HG03571 (cell line): Measurements from ENCODE around the gene INSC.

Experiments
- ATAC-seq: cut with Tn5 transposase; IDR thresholded peaks from one replicate; pipeline ENCODE4 v1.9.1; 2021; ENCODE audit not compliant: unreplicated experiment

INSC gene

DNA sequence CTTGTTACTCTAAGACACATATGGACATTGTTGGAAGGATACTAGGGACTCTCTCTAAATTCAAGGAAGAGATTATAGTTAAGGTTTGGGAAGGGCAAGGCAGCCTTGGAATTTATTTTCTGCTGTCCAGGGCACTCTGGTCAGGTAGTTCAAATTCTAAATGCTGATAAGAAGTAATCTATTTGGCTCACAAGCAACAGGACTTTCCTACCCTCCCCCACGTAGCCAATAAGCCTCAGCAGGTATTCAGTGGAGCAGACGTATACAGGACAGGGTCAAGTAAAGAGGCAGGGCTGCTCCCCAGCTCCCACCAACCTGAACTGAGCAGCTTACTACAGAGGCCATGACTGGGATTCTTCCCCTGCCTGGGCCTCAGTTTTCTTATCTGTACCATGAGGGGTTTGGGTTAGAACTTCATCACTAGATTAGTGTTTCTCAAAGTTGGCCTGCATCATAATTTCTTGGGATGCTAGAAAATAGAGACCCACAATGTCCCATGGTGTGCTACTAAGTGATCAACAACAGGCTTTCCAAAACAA is 6.1 kb upstream of the INSC start:
- no peak for ATAC-seq

DNA sequence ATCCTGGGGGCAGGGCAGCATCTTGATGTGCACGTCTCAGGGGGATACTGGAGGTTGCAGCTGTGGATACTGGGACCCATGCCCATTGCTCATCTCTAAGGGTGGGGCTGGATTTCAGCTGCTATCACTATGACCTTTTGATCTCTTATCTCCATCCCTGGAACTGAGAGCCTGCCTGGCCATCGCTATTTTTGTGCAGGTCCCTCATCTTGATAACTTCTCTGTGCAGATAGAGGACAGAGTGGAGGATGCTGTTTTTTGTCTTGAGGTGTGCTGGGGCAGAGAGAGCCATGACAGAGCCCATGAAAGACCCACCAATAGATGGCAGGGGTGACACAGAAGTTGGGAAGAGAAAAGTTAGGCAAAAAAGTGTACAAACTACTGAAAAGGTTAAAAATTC is 5.1 kb upstream of the INSC start:
- ATAC-seq: no peak

DNA sequence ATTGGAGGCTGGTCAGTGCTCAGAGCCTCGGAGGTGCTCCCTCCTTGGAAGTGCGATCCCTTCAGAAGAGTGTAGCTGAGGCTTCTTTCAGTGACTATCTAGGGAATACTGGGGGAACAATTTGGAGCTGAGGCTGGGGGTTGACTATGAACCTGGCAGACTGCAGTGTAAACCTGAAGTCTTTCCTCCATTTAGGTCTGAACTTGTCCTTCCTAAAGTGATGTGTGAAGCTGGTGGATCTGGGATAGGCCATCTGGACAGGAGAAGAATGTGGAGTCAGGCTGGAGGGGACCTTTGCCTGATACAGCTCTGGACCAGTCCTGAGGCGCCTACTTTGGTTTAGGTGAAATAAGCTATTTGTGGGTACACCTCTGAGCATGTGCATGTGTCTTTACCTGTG is 3.5 kb upstream of the INSC start:
- no peak for ATAC-seq

DNA sequence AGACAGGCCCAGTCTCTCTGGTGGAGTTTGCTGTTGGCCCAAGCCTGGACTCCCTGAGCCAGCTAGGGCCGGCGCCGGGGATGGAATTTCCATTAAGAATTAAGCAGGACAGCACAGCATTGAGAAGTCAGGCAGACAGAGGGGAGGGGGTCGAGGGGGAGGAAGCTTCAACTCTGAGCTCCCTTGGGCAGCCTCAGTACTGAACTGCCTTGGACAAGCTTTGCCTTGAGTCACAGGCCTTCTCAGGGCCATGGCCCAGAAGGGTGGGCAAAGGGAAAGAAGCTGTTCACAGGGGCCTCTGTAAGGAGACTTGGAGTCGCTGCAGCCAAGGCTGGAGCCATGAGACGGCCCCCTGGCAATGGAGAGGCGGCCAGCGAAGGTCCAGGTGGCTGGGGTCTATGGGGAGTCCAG is 2.6 kb upstream of the INSC start:
- no peak for ATAC-seq

DNA sequence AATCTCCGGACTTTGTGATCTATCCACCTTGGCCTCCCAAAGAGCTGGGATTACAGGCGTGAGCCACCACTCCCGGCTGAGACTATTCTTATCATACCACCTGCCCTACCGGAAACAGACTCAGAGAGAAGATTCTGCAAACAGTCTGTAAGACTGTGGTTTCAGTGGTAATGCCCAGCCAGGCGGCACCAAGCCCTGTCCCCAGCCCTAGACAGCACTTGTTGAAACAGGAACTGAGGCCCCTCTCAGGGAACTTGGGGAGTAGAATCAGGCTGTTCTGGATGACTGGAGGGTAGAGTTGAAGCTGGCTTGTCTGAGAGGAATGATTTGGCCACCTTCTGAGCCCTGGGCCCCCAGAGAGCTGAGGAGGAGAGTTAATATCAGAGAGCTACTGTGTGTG is 1.3 kb upstream of the INSC start:
- peak; percentile 96 for ATAC-seq

DNA sequence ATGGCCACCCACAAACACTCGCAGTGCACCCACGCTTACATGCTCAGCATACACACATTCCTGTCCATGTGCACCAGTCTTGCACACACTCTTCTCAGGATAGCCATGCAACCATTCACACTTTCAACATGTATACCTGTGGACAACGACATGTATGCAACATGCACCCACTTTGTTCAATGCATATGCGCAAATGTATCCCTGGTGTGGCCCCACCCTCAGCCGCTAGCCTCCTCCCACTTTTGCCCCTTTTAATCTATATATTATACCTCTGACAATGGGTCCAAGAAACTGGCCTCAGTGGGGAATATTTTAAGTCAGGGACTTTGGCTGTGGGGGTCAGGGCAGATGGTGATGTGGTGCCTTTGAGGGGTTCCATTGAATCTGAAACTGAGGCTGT is 963 bp downstream of the INSC start:
- no peak for ATAC-seq

DNA sequence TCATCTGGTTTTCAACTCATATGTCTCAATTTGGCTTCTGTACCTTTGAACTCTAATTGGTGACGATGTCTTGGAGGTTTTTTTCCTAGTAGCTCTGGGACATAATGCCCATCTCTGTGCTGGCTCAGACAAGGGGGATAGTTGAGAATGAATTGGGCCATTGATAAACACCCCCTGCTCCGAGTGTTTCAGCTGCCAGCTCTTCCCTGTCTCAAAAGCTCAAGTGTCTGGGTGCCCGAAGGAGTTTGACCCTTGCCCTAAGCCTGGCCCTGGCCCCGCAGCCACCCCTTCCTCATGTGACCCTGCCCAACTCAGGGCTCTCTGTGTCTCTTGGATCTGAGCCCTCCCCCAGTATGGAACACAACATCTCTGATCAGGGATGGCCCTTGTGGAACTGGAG is 3.0 kb downstream of the INSC start:
- ATAC-seq: no peak

DNA sequence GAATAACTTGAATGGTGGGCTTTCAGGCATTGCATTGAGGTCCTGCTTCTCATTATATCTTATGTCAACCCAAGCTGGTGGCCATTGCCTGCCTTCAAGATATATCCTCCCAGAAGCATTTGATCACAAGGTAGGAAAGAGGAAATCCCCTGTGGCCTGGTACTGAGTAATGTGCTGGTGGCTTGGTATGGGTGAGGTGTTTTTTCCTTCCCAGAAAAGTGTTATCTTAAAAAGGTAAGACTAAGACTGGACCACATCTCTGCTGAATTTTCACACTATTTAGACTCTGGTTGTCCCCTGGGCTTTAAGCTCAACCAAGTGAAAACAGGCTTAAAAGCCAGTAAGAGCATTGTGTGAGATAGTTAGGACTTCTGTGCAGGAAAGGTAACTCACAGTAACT is 3.7 kb downstream of the INSC start:
- no peak for ATAC-seq

DNA sequence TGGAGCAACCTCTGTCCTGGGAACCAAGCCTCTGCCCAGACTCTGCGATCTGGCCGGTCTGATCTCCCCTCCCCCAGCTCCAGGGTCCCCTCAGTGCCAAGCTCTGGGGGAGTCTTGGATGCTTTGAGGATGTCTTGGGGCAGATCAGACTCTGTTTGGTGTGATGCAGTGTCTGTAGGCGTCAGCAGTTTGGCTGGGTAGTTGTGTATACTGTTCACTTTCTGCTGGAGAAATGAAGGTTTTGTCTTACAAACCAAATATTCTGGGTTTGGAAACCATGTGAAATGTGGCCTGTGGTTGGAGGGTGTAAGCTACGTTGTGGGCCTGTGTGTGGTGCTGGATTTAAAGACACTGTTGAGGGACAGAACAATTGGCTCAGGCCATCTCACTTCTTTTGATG is 4.6 kb downstream of the INSC start:
- ATAC-seq: no peak

DNA sequence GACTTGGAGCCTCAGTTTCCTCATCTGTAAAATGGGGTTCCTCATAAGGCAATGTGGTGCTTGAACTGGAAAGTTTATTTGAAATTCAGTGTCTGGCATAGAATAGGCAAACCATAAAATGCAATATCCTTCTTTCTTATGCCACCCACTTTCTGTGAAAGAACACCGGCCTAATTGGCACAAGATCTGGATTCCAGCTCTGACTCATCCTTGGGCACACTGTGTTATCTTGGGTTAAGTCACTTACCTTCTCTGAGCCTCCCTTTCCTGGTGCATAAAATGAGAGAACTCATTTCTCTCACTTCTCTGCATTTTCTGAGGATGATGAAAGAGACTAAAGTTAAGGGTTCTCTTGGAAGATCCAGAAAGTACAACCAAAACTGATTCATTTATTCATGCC is 5.1 kb downstream of the INSC start:
- ATAC-seq: no peak

DNA sequence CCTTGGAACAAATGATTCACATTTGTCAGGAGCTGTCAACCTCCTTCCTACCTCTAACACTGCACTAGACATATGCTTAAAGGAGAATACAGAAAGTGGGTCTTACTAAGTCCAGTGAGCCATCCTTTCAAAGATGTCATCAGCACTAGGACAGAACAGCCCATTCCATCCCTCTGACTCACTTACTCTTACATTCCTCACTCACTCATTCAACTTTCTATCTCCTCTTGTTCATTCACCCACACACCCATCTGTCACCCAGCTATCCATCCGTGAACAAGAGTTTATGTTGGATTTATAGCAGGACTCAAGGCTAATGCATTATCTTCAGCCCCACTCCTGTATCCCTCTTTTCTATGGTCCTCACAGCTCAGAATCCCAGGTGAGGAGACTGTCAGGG is 9.1 kb downstream of the INSC start:
- ATAC-seq: no peak

DNA sequence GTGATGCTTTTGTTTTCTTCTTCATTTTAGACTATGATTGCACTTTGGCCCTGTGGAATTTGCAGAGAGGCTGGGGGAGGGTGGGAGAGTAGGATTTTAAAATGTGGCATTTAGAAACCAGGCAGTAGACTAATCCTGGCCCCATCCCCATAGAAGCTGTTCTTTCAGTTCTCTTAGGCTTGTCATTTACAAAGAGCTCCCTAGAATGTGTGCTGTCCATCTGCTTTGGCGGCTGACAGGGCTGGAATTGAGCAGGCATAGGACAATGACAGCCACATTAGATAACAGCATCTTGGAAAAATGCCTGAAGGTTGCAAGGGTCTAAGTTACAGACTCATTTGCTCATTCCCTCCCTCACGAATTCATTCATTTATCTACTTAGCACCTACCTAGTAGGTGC is 9.8 kb downstream of the INSC start:
- no peak for ATAC-seq

DNA sequence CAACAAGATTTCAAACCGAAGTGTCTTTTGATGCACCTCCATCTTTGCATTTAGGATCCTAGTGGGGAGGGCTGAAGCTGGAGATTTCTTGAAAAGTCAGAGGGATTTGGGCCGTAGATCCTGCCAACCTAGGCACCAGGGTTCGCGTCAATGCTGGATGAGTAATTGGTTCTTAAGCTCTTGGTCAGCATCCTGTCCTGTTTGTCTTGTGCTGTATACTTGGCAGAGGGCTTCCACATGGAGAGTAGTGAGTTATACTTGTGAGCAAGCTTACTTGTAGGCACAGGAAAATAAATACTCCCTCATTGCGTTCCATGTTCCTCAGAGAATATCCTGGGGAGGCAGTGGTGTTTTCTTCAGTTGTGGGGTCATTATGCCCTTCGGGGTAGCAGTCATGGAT is 12.6 kb downstream of the INSC start:
- ATAC-seq: no peak

DNA sequence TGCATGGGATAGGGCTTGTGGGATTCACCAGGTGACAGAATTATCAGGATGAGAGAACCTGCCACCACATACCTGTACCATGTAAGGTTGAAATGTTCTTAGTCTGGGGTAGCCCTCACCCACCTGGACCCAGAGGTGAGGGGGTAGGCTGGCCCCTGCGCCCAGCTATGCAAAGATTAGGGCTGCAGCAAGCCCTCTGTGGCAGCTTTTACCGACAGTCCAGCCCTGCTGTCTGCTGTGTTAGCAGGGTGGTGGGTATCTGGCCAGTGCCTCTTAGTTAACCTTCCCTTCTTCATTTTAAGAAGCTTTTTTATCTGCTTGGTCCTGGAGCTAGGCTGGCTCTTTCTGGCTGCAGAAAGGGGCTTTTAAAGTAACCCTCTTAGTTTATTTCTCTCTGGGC is 13.9 kb downstream of the INSC start:
- no peak for ATAC-seq

DNA sequence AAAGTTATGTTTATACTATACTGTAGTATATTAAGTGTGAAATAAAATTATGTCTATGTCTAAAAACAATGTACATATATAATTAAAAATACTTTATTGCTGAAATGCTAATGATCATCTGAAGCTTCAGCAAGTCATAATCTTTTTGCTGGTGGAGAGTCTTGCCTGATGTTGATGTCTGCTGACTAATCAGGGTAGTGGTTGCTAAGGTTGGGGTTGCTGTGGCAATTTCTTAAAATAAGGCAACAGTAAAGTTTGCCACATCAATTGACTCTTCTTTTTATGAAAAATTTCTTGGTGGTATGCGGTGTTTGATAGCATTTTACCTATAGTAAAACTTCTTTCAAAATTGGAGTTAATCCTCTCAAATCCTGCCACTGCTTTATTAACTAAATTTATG is 21.4 kb downstream of the INSC start:
- ATAC-seq: no peak

DNA sequence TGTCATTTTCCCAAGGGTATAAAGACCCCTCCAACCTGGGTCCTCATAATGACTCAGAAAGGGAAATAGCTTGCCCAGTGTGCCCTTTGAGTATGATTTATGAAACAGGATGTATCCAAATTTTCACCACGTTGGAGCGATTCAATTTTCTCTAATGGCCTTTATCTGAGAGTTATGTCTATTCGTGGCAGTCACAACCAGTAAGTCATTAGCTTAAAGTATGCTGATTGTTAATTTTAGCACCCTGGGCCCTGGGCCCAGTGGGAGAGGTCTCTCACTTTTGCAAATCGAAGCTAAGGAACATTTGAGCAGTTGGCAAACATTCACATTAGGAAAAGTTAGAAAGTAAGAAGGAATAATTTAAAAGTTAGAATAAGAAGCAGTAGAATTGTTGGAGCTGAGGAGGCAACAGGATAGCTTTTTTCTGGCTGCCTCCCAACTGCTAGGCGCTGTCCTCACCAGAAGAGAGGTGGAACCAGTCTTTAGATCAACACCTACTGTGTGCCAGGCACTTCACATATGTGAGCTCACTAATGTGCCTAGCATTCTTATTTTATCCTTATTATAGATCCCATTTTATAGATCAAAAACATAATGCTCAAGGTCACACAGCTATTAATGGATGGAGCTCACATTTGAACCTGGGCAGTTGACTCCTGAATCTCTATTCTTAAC is 24.5 kb downstream of the INSC start:
- no peak for ATAC-seq

DNA sequence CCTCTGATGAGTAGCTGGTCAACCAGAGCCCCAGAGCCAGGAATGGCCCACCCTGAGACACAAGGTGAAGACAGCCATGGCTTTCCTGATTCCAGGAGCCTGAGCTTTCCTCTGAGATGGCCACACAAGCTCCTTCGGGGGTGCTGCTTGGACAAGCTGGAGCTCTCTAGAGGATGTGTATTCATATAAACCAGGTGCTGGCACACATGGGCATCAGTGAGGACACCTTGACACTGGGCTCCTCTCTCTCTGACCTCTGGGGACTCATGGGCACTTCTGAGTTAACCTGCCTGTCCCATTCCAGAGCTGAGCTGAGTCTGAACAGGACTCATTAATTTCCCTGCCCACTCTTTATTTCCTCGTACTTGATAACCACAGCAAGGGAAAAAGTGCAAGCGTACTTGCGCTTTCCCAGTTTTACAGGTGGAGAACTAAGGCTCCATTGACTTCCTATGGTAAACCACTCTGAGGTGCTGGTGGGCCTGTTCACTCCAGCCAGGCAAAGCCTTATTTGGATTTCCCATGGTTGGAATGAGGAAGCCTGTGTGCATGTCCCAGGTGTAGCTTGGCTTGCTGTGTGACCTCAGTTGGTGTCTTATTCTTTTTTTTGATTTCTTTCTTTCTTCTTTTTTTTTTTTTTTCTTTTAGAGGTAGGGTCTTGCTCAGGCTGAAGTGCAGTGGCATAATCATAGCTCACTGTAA is 25.4 kb downstream of the INSC start:
- no peak for ATAC-seq

DNA sequence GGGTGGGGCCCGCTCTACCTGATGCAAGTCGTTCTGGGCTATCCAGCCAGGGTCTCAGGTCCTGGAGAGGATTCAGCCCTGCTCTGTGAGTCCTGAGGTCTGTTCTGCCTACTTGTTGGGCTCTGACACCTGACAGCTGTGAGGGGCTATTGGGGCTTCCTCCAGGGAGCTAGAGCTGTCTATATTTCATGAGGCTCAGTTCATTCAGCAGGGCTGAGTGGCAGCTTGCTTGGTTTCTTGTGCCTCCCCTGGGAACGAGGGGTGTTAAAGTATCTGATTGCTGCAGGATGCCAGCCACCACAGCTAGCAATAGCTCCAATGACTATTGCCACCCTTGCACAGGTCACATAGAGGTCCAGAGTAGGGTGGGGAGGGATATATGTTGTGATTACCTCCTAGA is 26.7 kb downstream of the INSC start:
- no peak for ATAC-seq

DNA sequence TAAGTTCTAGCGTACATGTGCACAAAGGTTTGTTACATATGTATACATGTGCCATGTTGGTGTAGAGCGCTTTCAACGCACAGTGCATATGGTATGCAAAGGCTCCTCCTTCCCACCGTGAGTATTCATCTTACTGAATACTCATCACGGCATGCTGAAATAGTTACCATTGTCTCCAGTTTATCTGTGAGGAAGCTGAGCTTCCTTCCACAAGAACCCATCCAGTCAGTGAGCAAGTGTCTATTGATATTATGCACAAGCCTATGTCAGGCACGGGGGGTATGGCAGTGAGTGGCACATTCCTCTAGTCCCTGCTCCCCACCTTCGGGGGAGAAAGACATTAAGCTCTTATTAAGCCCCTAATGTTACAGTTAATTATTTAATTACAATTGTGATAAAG is 28.1 kb downstream of the INSC start:
- ATAC-seq: no peak

DNA sequence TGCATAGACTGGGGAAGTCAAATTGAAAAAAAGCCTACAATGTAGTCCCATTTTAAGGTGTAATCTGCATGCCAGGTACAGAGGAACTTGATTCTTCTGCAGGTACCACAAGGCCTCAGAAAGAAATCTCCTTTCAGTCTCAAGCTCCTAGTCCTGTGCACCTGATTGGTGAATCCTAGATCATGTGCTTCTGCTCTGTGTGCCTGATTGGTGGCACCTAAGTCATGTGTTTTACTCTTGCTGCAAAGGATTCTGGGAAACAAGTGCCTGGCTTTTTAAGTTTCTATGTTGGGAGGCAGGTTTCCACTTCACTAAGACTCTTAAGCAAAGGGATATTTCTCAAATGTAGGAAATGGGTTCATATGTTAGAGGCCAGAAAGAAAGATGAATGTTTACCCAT is 29.1 kb downstream of the INSC start:
- ATAC-seq: no peak

DNA sequence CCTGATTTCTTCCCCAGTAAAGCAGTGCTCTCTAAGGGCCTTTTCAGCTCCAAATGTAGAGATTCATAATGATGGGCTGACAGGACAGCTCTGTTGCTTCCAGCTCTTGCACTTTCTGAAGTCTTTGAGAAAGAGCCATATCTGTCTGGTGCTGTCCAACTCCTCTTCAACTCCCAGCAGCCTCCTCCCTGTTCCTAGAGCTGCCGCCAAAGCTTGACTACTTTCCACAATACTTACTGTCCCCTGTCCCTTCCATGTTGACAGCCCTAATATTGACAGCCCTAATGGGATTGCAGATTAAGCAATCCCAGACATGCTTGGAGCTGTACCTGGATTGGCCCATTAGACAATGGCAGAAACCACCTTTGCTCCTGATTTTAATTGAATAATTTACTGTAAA is 29.6 kb downstream of the INSC start:
- no peak for ATAC-seq

DNA sequence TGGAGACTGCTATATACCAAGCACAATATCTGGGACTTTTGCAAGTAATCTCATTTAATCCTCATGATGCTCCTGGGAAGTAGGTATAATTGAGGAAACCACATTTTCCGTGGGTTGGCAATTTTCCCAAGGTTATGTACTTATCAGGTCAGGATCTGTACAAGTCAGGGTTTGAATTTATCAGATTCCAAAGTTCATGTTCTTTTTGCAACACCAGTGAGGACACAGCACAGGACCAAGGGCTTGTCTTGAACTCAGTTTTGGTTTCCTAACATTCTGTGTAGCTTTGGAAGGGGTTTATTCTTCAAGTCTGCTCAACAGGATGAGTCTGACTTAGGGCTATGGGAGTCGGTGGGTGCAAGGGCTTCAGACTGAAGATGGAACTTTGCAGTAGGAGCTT is 30.4 kb downstream of the INSC start:
- ATAC-seq: no peak

DNA sequence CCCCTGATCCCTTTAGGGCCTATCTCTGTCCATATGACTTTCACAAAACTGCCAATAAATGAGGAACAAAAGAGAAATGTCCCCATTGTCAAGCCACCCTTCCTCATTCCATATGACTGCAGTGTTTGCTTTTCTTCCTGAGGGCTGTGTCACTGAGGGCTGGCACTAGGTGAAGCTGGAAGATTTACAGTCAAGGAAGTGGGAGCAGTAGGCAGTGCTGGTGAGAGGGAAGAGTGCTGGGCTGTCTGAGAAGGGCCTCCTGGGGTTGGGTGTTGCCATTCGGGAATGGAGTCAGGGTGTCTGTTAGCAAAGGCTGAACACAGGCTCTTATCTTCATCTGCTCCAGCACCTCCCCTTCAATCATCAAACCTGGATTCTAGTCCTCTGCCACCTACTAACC is 30.9 kb downstream of the INSC start:
- ATAC-seq: no peak
